ENCODE data around the gene PPIL1.

- TF ChIP-seq POLR2AphosphoS5 (IDR thresholded peaks at IDR 0.05; ENCODE audit: low read depth, low read length) (no peak), SIN3A (IDR thresholded peaks at IDR 0.05; ENCODE audit: borderline replicate concordance, insufficient read depth, low read length) (no peak)
These were observed 11.7 kb downstream of the PPIL1 start for GRCh38 chr6:36862848-36863382.

Measured in PFSK-1 (cell line).